Measurements from ENCODE around the gene CHRNA1.

CHRNA1 gene

GRCh38 chr2:174718591-174718990 lies 45.7 kb downstream of the CHRNA1 start:
- Histone ChIP-seq H3K36me3 (replicated peaks; ENCODE audit: low read depth, low read length) (no peaks in the 10 kb centered on the region), H3K4me2 (ENCODE audit: low read length) (no peak overlapping the region), H3K27me3 (ENCODE audit: low read depth, low read length) (no peaks in the 10 kb centered on the region), H3K4me3 (ENCODE audit: low read length) (no peak overlapping the region), H4K20me1 (ENCODE audit: insufficient read depth, low read length) (no peaks in the 10 kb centered on the region), H3K27ac (ENCODE audit: low read length) (no peak overlapping the region), H3K9ac (ENCODE audit: low read length) (no peak overlapping the region), H3K79me2 (ENCODE audit: low read length) (no peaks in the 10 kb centered on the region), H3K4me1 (ENCODE audit: low read length) (no peaks in the 10 kb centered on the region), H2AFZ (ENCODE audit: low read depth, low read length) (no peak overlapping the region), H3K9me3 (ENCODE audit: insufficient read depth, low read length) (no peaks in the 10 kb centered on the region)
- TF ChIP-seq EZH2phosphoT487 (IDR thresholded peaks at IDR 0.05; ENCODE audit: low read depth) (no peak), CTCF (IDR thresholded peaks at IDR 0.05; ENCODE audit: low read depth, low read length) (no peak)

- Histone ChIP-seq H3K4me2 (ENCODE audit: low read length) (no peak overlapping the region), H3K9me3 (ENCODE audit: insufficient read depth, low read length) (no peaks in the 10 kb centered on the region), H3K9ac (ENCODE audit: low read length) (no peak overlapping the region), H3K27ac (ENCODE audit: low read length) (no peak overlapping the region), H3K4me3 (ENCODE audit: low read length) (no peak overlapping the region), H4K20me1 (ENCODE audit: insufficient read depth, low read length) (no peaks in the 10 kb centered on the region), H3K79me2 (ENCODE audit: low read length) (no peaks in the 10 kb centered on the region), H2AFZ (ENCODE audit: low read depth, low read length) (no peak overlapping the region), H3K4me1 (ENCODE audit: low read length) (no peaks in the 10 kb centered on the region), H3K36me3 (replicated peaks; ENCODE audit: low read depth, low read length) (no peaks in the 10 kb centered on the region), H3K27me3 (ENCODE audit: low read depth, low read length) (no peaks in the 10 kb centered on the region)
- TF ChIP-seq EZH2phosphoT487 (IDR thresholded peaks at IDR 0.05; ENCODE audit: low read depth) (no peak), CTCF (IDR thresholded peaks at IDR 0.05; ENCODE audit: low read depth, low read length) (no peak)
These were observed 46.4 kb downstream of the CHRNA1 start for GRCh38 chr2:174717916-174718315.

GRCh38 chr2:174717273-174717672 lies 47.0 kb downstream of the CHRNA1 start:
- Histone ChIP-seq H3K4me2 (ENCODE audit: low read length) (no peak overlapping the region), H3K4me3 (ENCODE audit: low read length) (no peak overlapping the region), H3K4me1 (ENCODE audit: low read length) (no peaks in the 10 kb centered on the region), H3K27ac (ENCODE audit: low read length) (no peak overlapping the region), H3K9me3 (ENCODE audit: insufficient read depth, low read length) (no peaks in the 10 kb centered on the region), H3K36me3 (replicated peaks; ENCODE audit: low read depth, low read length) (no peaks in the 10 kb centered on the region), H3K79me2 (ENCODE audit: low read length) (no peaks in the 10 kb centered on the region), H4K20me1 (ENCODE audit: insufficient read depth, low read length) (no peaks in the 10 kb centered on the region), H3K27me3 (ENCODE audit: low read depth, low read length) (no peaks in the 10 kb centered on the region), H3K9ac (ENCODE audit: low read length) (no peak overlapping the region), H2AFZ (ENCODE audit: low read depth, low read length) (no peak overlapping the region)
- TF ChIP-seq EZH2phosphoT487 (IDR thresholded peaks at IDR 0.05; ENCODE audit: low read depth) (no peak), CTCF (IDR thresholded peaks at IDR 0.05; ENCODE audit: low read depth, low read length) (no peak)

- Histone ChIP-seq H3K9ac (ENCODE audit: low read length) (no peak overlapping the region), H2AFZ (ENCODE audit: low read depth, low read length) (no peak overlapping the region), H4K20me1 (ENCODE audit: insufficient read depth, low read length) (no peaks in the 10 kb centered on the region), H3K36me3 (replicated peaks; ENCODE audit: low read depth, low read length) (no peaks in the 10 kb centered on the region), H3K4me3 (ENCODE audit: low read length) (no peak overlapping the region), H3K4me1 (ENCODE audit: low read length) (no peaks in the 10 kb centered on the region), H3K79me2 (ENCODE audit: low read length) (no peaks in the 10 kb centered on the region), H3K27ac (ENCODE audit: low read length) (no peak overlapping the region), H3K4me2 (ENCODE audit: low read length) (no peak overlapping the region), H3K27me3 (ENCODE audit: low read depth, low read length) (no peaks in the 10 kb centered on the region), H3K9me3 (ENCODE audit: insufficient read depth, low read length) (no peaks in the 10 kb centered on the region)
- TF ChIP-seq EZH2phosphoT487 (IDR thresholded peaks at IDR 0.05; ENCODE audit: low read depth), result no peak
- TF ChIP-seq CTCF (IDR thresholded peaks at IDR 0.05; ENCODE audit: low read depth, low read length), result no peak
These were observed 47.5 kb downstream of the CHRNA1 start for GRCh38 chr2:174716785-174717184.

Measured in OCI-LY3 (cell line).